Measurements from ENCODE around the gene TBC1D19.

DNA sequence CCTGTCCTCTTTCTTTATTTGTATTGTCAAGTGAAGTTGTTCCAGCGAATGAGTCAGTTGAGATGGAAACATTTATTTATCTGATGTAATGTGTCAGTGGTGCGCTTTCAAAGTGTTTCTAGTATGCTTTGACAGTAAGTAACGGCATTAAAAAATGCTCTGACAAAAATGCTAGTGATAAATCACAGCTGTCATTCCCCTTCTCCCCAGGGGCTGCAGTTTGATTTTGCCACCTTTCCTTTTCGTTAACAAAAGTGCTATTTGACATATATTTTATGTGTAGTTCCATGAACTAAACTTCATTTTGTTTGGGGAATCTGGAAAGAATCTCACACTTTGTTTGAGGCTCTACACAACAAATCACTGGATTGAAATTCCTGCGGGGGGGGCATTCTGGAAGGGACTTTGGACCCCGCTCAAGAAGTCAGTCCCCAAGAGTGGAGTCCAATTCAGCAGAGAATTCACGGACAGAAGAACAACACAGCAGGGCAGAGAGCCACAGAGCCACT lies 7.6 kb upstream of the TBC1D19 start:
- TF ChIP-seq, protein P1, sequence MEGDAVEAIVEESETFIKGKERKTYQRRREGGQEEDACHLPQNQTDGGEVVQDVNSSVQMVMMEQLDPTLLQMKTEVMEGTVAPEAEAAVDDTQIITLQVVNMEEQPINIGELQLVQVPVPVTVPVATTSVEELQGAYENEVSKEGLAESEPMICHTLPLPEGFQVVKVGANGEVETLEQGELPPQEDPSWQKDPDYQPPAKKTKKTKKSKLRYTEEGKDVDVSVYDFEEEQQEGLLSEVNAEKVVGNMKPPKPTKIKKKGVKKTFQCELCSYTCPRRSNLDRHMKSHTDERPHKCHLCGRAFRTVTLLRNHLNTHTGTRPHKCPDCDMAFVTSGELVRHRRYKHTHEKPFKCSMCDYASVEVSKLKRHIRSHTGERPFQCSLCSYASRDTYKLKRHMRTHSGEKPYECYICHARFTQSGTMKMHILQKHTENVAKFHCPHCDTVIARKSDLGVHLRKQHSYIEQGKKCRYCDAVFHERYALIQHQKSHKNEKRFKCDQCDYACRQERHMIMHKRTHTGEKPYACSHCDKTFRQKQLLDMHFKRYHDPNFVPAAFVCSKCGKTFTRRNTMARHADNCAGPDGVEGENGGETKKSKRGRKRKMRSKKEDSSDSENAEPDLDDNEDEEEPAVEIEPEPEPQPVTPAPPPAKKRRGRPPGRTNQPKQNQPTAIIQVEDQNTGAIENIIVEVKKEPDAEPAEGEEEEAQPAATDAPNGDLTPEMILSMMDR (IDR thresholded peaks at IDR 0.05 in 4 of 5, conservative IDR thresholded peaks at IDR 0.05 in 1 of 5): no peak
- TF ChIP-seq POLR2A (IDR thresholded peaks at IDR 0.05): no peak
